Measurements from ENCODE around the gene ZNF280A.
"Not testable (repeated sequence)": the region's sequence is repeated elsewhere in the genome, so short reads cannot be mapped to it uniquely, and the experiment has no call there.

- not testable (repeated sequence) for TF ChIP-seq ZFX (CRISPR knock-in tag; IDR thresholded peaks at IDR 0.05); EZH2 (IDR thresholded peaks at IDR 0.05; ENCODE audit: borderline replicate concordance, low read depth, low read length); CTCF (IDR thresholded peaks at IDR 0.05 in 2 of 3, conservative IDR thresholded peaks at IDR 0.05 in 1 of 3; ENCODE audit: insufficient read depth in 2 of 3, low read depth in 1 of 3, low read length in 3 of 3); LARP7 (IDR thresholded peaks at IDR 0.05); KDM1A (IDR thresholded peaks at IDR 0.05); STAG1 (CRISPR knock-in tag; IDR thresholded peaks at IDR 0.05; ENCODE audit: borderline replicate concordance); KLF10 (CRISPR knock-in tag; IDR thresholded peaks at IDR 0.05); FOS (IDR thresholded peaks at IDR 0.05; ENCODE audit: extremely low read depth, insufficient read length); ARID3B (CRISPR knock-in tag; IDR thresholded peaks at IDR 0.05; ENCODE audit: borderline replicate concordance)
Observed at GRCh38 chr22:22510833-22511232, 9.2 kb downstream of the ZNF280A start.

Measured in K562 (cell line).